ENCODE data around the gene ADAMTSL2. TPM values are rescaled to one million over a fixed set of nuclear protein-coding genes. Genes with fewer than 3 reads are reported as not detected.
A peak's percentile ranks its signal among the peaks of the same experiment; 100 is the strongest.

ADAMTSL2 gene
- total and polyA plus RNA-seq, 3 experiments from 2014 or later, result not detected

GRCh38 chr9:133606708-133607025 is 72.2 kb downstream of the ADAMTSL2 start:
- Mint-ChIP-seq H3K9me3 (no peaks in the 10 kb centered on the region), H3K27ac (no peak overlapping the region), H3K4me3 (no peak overlapping the region), H3K4me1 (peaks cover 9 to 26% (median 9%) of the 10 kb centered on the region in 3 donors), H3K36me3 (no peaks in the 10 kb centered on the region), H3K27me3 (peaks cover 37 to 61% of the 10 kb centered on the region in 2 donors)
- H3K4me1 ChIP-seq (ENCODE audit: insufficient read depth, low read length), result peaks cover 5% of the 10 kb centered on the region
- ChIA-PET CTCF (no interaction called here), POLR2A (no interaction called here)
- no peak overlapping the region for H3K4me3 ChIP-seq (ENCODE audit: low read length)
- no peak overlapping the region for H3K27ac ChIP-seq (ENCODE audit: low read depth, low read length)
- no peaks in the 10 kb centered on the region for H3K36me3 ChIP-seq (ENCODE audit: insufficient read depth, low read length)
- no peaks in the 10 kb centered on the region for H3K9me3 ChIP-seq (ENCODE audit: low read length)
- H3K27me3 ChIP-seq (ENCODE audit: insufficient read depth, low read length, poor library complexity, severe bottlenecking), result peaks cover 18% of the 10 kb centered on the region
- DNase-seq, result no peak

- Mint-ChIP-seq H3K27ac (no peak overlapping the region), H3K36me3 (no peaks in the 10 kb centered on the region), H3K4me3 (no peak overlapping the region), H3K4me1 (peaks cover 9 to 26% (median 9%) of the 10 kb centered on the region in 3 donors), H3K27me3 (peaks cover 35 to 61% of the 10 kb centered on the region in 2 donors), H3K9me3 (no peaks in the 10 kb centered on the region)
- H3K36me3 ChIP-seq (ENCODE audit: insufficient read depth, low read length), result no peaks in the 10 kb centered on the region
- DNase-seq, result no peak
- peaks cover 18% of the 10 kb centered on the region for H3K27me3 ChIP-seq (ENCODE audit: insufficient read depth, low read length, poor library complexity, severe bottlenecking)
- ChIA-PET CTCF (no interaction called here), POLR2A (no interaction called here)
- H3K4me1 ChIP-seq (ENCODE audit: insufficient read depth, low read length), result peaks cover 5% of the 10 kb centered on the region
- H3K27ac ChIP-seq (ENCODE audit: low read depth, low read length), result no peak overlapping the region
- H3K9me3 ChIP-seq (ENCODE audit: low read length), result no peaks in the 10 kb centered on the region
- no peak overlapping the region for H3K4me3 ChIP-seq (ENCODE audit: low read length)
These were observed 72.9 kb downstream of the ADAMTSL2 start for GRCh38 chr9:133607381-133607780.

- ChIA-PET POLR2A (no interaction called here), CTCF (no interaction called here)
- peaks cover 5% of the 10 kb centered on the region for H3K4me1 ChIP-seq (ENCODE audit: insufficient read depth, low read length)
- peaks cover 35 to 56% of the 10 kb centered on the region in 2 donors for H3K27me3 Mint-ChIP-seq
- no peaks in the 10 kb centered on the region for H3K9me3 Mint-ChIP-seq
- no peak overlapping the region for H3K27ac ChIP-seq (ENCODE audit: low read depth, low read length)
- no peak overlapping the region for H3K4me3 Mint-ChIP-seq
- H3K9me3 ChIP-seq (ENCODE audit: low read length), result no peaks in the 10 kb centered on the region
- no peaks in the 10 kb centered on the region for H3K36me3 ChIP-seq (ENCODE audit: insufficient read depth, low read length)
- H3K4me3 ChIP-seq (ENCODE audit: low read length), result no peak overlapping the region
- peaks cover 18% of the 10 kb centered on the region for H3K27me3 ChIP-seq (ENCODE audit: insufficient read depth, low read length, poor library complexity, severe bottlenecking)
- no peak for DNase-seq
- H3K27ac Mint-ChIP-seq, result no peak overlapping the region
- H3K4me1 Mint-ChIP-seq, result peaks cover 9 to 26% (median 9%) of the 10 kb centered on the region in 3 donors
- no peaks in the 10 kb centered on the region for H3K36me3 Mint-ChIP-seq
These were observed 73.5 kb downstream of the ADAMTSL2 start for GRCh38 chr9:133607976-133608375.

GRCh38 chr9:133608382-133608781 is 73.9 kb downstream of the ADAMTSL2 start:
- peaks cover 18% of the 10 kb centered on the region for H3K27me3 ChIP-seq (ENCODE audit: insufficient read depth, low read length, poor library complexity, severe bottlenecking)
- no peak for DNase-seq
- Mint-ChIP-seq H3K4me1 (peaks cover 9 to 26% (median 9%) of the 10 kb centered on the region in 3 donors), H3K27ac (no peak overlapping the region), H3K4me3 (no peak overlapping the region), H3K27me3 (peaks cover 35 to 60% of the 10 kb centered on the region in 2 donors), H3K9me3 (no peaks in the 10 kb centered on the region), H3K36me3 (no peaks in the 10 kb centered on the region)
- H3K36me3 ChIP-seq (ENCODE audit: insufficient read depth, low read length), result no peaks in the 10 kb centered on the region
- H3K4me3 ChIP-seq (ENCODE audit: low read length), result no peak overlapping the region
- H3K4me1 ChIP-seq (ENCODE audit: insufficient read depth, low read length), result peaks cover 5% of the 10 kb centered on the region
- H3K27ac ChIP-seq (ENCODE audit: low read depth, low read length), result no peak overlapping the region
- POLR2A ChIA-PET, result no interaction called here
- no peaks in the 10 kb centered on the region for H3K9me3 ChIP-seq (ENCODE audit: low read length)
- CTCF ChIA-PET, result interaction anchor here (0.8 kb wide), 1 partner anchor 122 kb away, joined by 3 read pairs; no protein-coding TSS in a partner anchor

GRCh38 chr9:133608889-133609288 is 74.4 kb downstream of the ADAMTSL2 start:
- no peaks in the 10 kb centered on the region for H3K9me3 ChIP-seq (ENCODE audit: low read length)
- no peak for DNase-seq
- Mint-ChIP-seq H3K27ac (no peak overlapping the region), H3K36me3 (no peaks in the 10 kb centered on the region), H3K27me3 (peaks cover 35 to 61% of the 10 kb centered on the region in 2 donors), H3K4me1 (peaks cover 9 to 26% (median 9%) of the 10 kb centered on the region in 3 donors), H3K9me3 (no peaks in the 10 kb centered on the region), H3K4me3 (no peak overlapping the region)
- H3K27me3 ChIP-seq (ENCODE audit: insufficient read depth, low read length, poor library complexity, severe bottlenecking), result peaks cover 18% of the 10 kb centered on the region
- H3K4me3 ChIP-seq (ENCODE audit: low read length), result no peak overlapping the region
- POLR2A ChIA-PET, result no interaction called here
- H3K4me1 ChIP-seq (ENCODE audit: insufficient read depth, low read length), result peaks cover 5% of the 10 kb centered on the region
- CTCF ChIA-PET, result interaction anchor here (0.8 kb wide), 1 partner anchor 122 kb away, joined by 3 read pairs; no protein-coding TSS in a partner anchor
- H3K27ac ChIP-seq (ENCODE audit: low read depth, low read length), result no peak overlapping the region
- H3K36me3 ChIP-seq (ENCODE audit: insufficient read depth, low read length), result no peaks in the 10 kb centered on the region

GRCh38 chr9:133609311-133610098 is 75.0 kb downstream of the ADAMTSL2 start, which contains the start of gene FAM163B:
FAM163B (minus strand) TSS chr9:133609389; CDS start chr9:133580223, 29,166 bp downstream.
- CTCF ChIA-PET, result no interaction called here
- POLR2A ChIA-PET, result no interaction called here

GRCh38 chr9:133610845-133611244 is 76.3 kb downstream of the ADAMTSL2 start:
- no peak overlapping the region for H3K4me3 Mint-ChIP-seq
- H3K9me3 ChIP-seq (ENCODE audit: low read length), result no peaks in the 10 kb centered on the region
- H3K4me1 ChIP-seq (ENCODE audit: insufficient read depth, low read length), result no peaks in the 10 kb centered on the region
- H3K36me3 ChIP-seq (ENCODE audit: insufficient read depth, low read length), result no peaks in the 10 kb centered on the region
- POLR2A ChIA-PET, result no interaction called here
- no peak for DNase-seq
- H3K27me3 Mint-ChIP-seq, result peaks cover 30 to 57% of the 10 kb centered on the region in 2 donors
- H3K27me3 ChIP-seq (ENCODE audit: insufficient read depth, low read length, poor library complexity, severe bottlenecking), result peaks cover 18% of the 10 kb centered on the region
- no peak overlapping the region for H3K4me3 ChIP-seq (ENCODE audit: low read length)
- no peak overlapping the region for H3K27ac Mint-ChIP-seq
- H3K9me3 Mint-ChIP-seq, result no peaks in the 10 kb centered on the region
- H3K27ac ChIP-seq (ENCODE audit: low read depth, low read length), result no peak overlapping the region
- H3K36me3 Mint-ChIP-seq, result no peaks in the 10 kb centered on the region
- peaks cover 0 to 13% (median 0%) of the 10 kb centered on the region in 3 donors for H3K4me1 Mint-ChIP-seq
- CTCF ChIA-PET, result no interaction called here

More at GRCh38 chr9:133609311-133610098, 75.0 kb downstream of the ADAMTSL2 start, which contains the start of gene FAM163B:
- Mint-ChIP-seq H3K9me3 (no peaks in the 10 kb centered on the region), H3K4me1 (peaks cover 4 to 20% (median 4%) of the 10 kb centered on the region in 3 donors), H3K27ac (no peak within 1 kb of the TSS), H3K4me3 (no peak within 1 kb of the TSS), H3K36me3 (no peaks in the 10 kb centered on the region), H3K27me3 (peaks cover 31 to 57% of the 10 kb centered on the region in 2 donors)
- no peaks in the 10 kb centered on the region for H3K9me3 ChIP-seq (ENCODE audit: low read length)
- no peak within 1 kb of the TSS for H3K27ac ChIP-seq (ENCODE audit: low read depth, low read length)
- no peak within 1 kb of the TSS for H3K4me3 ChIP-seq (ENCODE audit: low read length)
- peak in 3 of 5 donors; percentile 14 to 33 (median 30) for DNase-seq
- H3K27me3 ChIP-seq (ENCODE audit: insufficient read depth, low read length, poor library complexity, severe bottlenecking), result peaks cover 18% of the 10 kb centered on the region
- peaks cover 4% of the 10 kb centered on the region for H3K4me1 ChIP-seq (ENCODE audit: insufficient read depth, low read length)
- H3K36me3 ChIP-seq (ENCODE audit: insufficient read depth, low read length), result no peaks in the 10 kb centered on the region

- H3K4me3 ChIP-seq (ENCODE audit: low read length), result no peak overlapping the region
- H3K27ac ChIP-seq (ENCODE audit: low read depth, low read length), result no peak overlapping the region
- DNase-seq, result no peak
- Mint-ChIP-seq H3K27me3 (peaks cover 26 to 48% of the 10 kb centered on the region in 2 donors), H3K27ac (no peak overlapping the region), H3K4me1 (peaks cover 0 to 13% (median 0%) of the 10 kb centered on the region in 3 donors), H3K4me3 (no peak overlapping the region), H3K36me3 (no peaks in the 10 kb centered on the region), H3K9me3 (no peaks in the 10 kb centered on the region)
- H3K9me3 ChIP-seq (ENCODE audit: low read length), result no peaks in the 10 kb centered on the region
- H3K36me3 ChIP-seq (ENCODE audit: insufficient read depth, low read length), result no peaks in the 10 kb centered on the region
- POLR2A ChIA-PET, result no interaction called here
- no peaks in the 10 kb centered on the region for H3K4me1 ChIP-seq (ENCODE audit: insufficient read depth, low read length)
- peaks cover 18% of the 10 kb centered on the region for H3K27me3 ChIP-seq (ENCODE audit: insufficient read depth, low read length, poor library complexity, severe bottlenecking)
- CTCF ChIA-PET, result no interaction called here
These were observed 77.5 kb downstream of the ADAMTSL2 start for GRCh38 chr9:133612051-133612450.
